Calu3 (cell line): Measurements from ENCODE around the gene IGHMBP2. TPM values are rescaled to one million over a fixed set of nuclear protein-coding genes. Genes with fewer than 3 reads are reported as not detected.

Source experiments
- BruUV-seq: library from RNA; stranded (reverse); fragments of 400-500 nt; replicated peaks from 2 replicates; lab custom pipeline; 2021; lab: Mats Ljungman, UMichigan
- CTCF ChIA-PET: fragments of 300-600 bp; sonication (Branson Sonifier 250); formaldehyde crosslinking; loops from one replicate; lab custom pipeline; 2022; ENCODE audit warnings: antibody characterized with exemption; lab: Charles Lee
- DNase-seq: peaks from one replicate; pipeline ENCODE4 v3.0.0; 2022
- H3K27ac Mint-ChIP-seq: one replicate; pipeline ENCODE4 v1.8.0; 2022; ENCODE audit warnings: mixed read lengths; ENCODE audit not compliant: unreplicated experiment
- H3K27me3 Mint-ChIP-seq: one replicate; pipeline ENCODE4 v1.8.0; 2022; ENCODE audit warnings: mixed read lengths; ENCODE audit not compliant: unreplicated experiment
- H3K36me3 Mint-ChIP-seq: one replicate; pipeline ENCODE4 v1.8.0; 2022; ENCODE audit warnings: mild to moderate bottlenecking, moderate library complexity, mixed read lengths; ENCODE audit not compliant: insufficient read depth, unreplicated experiment
- H3K4me1 Mint-ChIP-seq: one replicate; pipeline ENCODE4 v1.8.0; 2022; ENCODE audit warnings: mild to moderate bottlenecking, low read depth, mixed read lengths; ENCODE audit not compliant: unreplicated experiment
- H3K4me3 Mint-ChIP-seq: one replicate; pipeline ENCODE4 v1.8.0; 2022; ENCODE audit warnings: mild to moderate bottlenecking, low read depth, moderate library complexity, mixed read lengths; ENCODE audit not compliant: unreplicated experiment
- H3K9me3 Mint-ChIP-seq: one replicate; pipeline ENCODE4 v1.8.0; 2022; ENCODE audit warnings: low read depth, mixed read lengths; ENCODE audit not compliant: unreplicated experiment
- intact Hi-C: fragments of 100-400 bp; cut with micrococcal nuclease; formaldehyde crosslinking; loops from one replicate; pipeline ENCODE4 v1.10.0; 2022; ENCODE audit not compliant: unreplicated experiment
- total RNA-seq: library from RNA; stranded (reverse); gene quantifications from 2 replicates; pipeline ENCODE4 v1.2.3, GENCODE V29; 2022
- TF ChIP-seq, protein P1 (sequence below): fragments of 200-600 bp; IDR thresholded peaks from one replicate; pipeline ENCODE4 v1.8.0; 2022; ENCODE audit warnings: antibody characterized with exemption; ENCODE audit not compliant: unreplicated experiment

Gene IGHMBP2
- total RNA-seq, 1 experiment from 2014 or later = 32.4 TPM

DNA sequence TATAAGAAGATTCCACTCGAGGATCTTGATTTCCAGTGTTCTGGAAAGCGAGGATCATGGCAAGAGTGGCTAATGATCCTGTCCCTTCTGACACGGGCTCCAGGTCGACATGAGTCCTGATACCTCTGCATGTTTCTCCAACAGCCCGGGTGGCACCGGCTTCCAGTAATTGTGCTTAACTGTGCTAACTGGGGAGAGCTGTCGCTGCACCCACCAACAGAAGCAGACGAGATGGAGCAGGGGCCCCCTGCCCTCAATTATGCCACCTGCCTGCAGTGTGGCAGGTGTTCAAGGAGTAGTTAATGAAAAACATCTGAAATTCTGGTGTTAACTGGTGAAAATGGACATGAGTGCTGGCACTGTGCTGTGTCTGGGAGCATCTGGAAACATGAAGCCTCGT lies 6.2 kb upstream of the IGHMBP2 start:
- peaks cover 22% of the 10 kb centered on the region for H3K36me3 Mint-ChIP-seq
- H3K27ac Mint-ChIP-seq = no peak overlapping the region
- H3K9me3 Mint-ChIP-seq = no peaks in the 10 kb centered on the region
- H3K4me1 Mint-ChIP-seq = peaks cover 11% of the 10 kb centered on the region
- no peaks in the 10 kb centered on the region for H3K27me3 Mint-ChIP-seq
- TF ChIP-seq, protein P1, sequence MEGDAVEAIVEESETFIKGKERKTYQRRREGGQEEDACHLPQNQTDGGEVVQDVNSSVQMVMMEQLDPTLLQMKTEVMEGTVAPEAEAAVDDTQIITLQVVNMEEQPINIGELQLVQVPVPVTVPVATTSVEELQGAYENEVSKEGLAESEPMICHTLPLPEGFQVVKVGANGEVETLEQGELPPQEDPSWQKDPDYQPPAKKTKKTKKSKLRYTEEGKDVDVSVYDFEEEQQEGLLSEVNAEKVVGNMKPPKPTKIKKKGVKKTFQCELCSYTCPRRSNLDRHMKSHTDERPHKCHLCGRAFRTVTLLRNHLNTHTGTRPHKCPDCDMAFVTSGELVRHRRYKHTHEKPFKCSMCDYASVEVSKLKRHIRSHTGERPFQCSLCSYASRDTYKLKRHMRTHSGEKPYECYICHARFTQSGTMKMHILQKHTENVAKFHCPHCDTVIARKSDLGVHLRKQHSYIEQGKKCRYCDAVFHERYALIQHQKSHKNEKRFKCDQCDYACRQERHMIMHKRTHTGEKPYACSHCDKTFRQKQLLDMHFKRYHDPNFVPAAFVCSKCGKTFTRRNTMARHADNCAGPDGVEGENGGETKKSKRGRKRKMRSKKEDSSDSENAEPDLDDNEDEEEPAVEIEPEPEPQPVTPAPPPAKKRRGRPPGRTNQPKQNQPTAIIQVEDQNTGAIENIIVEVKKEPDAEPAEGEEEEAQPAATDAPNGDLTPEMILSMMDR = no peak
- DNase-seq = no peak
- intact Hi-C loops = no loop called here
- CTCF ChIA-PET = no interaction called here
- BruUV-seq = no TSS peak
- H3K4me3 Mint-ChIP-seq = no peak overlapping the region

DNA sequence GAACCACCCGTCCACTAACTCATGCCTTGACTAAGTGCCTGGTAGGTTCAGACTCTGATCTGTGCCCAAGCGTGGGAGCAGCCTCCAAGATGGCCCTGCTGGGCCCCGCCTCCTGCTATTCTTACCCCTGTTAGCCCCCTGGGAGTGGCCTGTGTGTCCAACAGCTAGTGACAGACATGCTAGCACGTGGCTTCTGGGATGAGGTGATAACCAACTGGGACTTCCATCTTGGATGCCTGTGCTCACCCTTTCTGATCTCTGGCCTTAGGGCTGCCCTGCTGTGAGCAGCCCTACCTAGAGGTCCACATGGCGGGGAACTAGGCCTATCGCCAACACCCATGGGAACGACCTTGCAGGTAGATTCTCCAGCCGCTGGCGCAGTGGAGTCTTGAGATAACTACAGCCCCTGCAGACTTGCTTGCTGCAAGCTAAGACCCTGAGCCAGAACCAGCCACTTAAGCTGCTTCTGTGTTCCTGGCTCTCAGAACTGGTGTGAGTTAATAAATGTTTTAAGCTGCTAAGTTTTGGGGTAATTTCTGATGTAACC lies 2.8 kb upstream of the IGHMBP2 start:
- no peaks in the 10 kb centered on the region for H3K9me3 Mint-ChIP-seq
- H3K36me3 Mint-ChIP-seq = peaks cover 35% of the 10 kb centered on the region
- H3K27ac Mint-ChIP-seq = no peak overlapping the region
- BruUV-seq = no TSS peak
- no peak for DNase-seq
- no peak overlapping the region for H3K4me3 Mint-ChIP-seq
- TF ChIP-seq, protein P1 = no peak
- intact Hi-C loops = no loop called here
- no peaks in the 10 kb centered on the region for H3K27me3 Mint-ChIP-seq
- peaks cover 33% of the 10 kb centered on the region for H3K4me1 Mint-ChIP-seq
- CTCF ChIA-PET = no interaction called here

DNA sequence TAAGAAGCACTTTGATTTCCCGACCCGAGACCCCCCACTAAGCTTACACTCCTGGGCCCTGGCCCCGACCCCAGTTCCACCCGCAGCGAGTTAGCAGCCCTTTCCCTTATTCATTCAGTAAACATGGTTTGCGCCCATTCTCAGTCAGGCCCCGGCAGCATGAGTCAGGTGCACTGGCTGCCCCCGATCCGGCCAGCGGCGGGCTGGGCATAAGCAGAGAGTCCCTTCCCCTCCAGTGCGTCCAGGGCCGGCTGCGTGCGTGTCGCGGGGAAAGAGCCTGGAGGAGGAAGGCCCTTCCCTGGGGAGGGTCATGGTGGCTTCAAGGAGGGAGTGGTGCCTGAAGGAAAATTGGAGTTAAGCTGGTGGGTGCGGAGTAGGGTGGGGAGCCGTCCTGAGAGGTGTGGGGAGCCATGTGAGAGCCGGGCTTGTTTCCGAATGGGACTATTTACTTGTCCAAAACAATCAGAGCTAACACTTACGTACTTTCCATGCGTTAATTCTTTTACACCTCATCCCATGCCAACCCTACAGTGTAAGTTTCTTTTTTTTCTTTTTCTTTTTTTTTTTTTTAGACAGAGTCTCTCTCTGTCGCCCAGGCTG lies 657 bp downstream of the IGHMBP2 start:
- CTCF ChIA-PET = interaction anchor here (1.0 kb wide), 1 partner anchor 140 kb away, joined by 4 read pairs; no protein-coding TSS in a partner anchor

DNA sequence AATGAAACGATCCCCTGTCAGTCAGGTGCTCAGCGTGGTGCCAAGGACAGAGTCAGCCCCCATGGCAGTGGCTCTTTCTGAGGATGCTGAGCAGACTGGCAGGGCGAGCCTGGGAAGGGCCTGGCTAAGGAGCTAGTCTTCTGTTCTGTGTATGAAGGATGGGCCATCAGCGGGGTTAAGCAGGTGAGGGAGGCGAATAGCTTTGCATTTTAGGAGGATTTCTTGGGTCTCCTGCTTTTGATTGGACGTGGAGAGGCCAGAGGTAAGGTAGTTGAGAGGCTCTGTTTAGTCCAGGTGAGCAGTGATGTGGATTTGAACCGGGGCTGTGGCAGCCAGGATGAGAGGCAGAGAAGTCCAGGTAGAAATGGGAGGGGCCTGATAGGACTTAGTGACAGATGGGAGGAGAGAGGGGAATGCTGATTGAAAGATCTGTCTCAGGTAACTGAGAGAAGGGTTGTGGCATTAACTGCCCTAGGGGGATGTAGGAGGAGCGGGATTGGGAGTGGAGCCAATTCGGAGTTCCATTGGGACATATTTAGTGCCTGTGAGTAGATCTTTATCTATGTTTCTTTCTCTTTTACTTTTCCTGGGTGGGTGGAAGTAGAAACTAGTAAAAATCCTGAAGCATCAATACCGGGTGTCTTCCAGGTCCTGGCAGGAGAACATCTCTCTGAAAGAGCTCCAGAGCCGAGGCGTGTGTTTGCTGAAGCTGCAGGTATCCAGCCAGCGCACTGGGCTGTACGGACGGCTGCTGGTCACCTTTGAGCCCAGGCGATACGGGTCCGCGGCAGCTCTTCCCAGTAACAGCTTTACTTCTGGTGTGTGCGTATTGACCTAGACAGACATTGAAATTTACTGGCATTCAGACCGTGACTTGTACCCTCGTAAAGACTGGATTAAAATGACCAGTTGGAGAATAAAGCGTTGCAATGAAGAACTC lies 2.0 kb downstream of the IGHMBP2 start:
- no peak for DNase-seq
- Mint-ChIP-seq H3K9me3 (no peaks in the 10 kb centered on the region), H3K4me3 (peak overlapping the region; percentile 100), H3K27me3 (no peaks in the 10 kb centered on the region), H3K4me1 (peaks cover 33% of the 10 kb centered on the region), H3K36me3 (peaks cover 31% of the 10 kb centered on the region), H3K27ac (no peak overlapping the region)
- no TSS peak for BruUV-seq
- intact Hi-C loops = no loop called here
- TF ChIP-seq, protein P1 = no peak
- CTCF ChIA-PET = no interaction called here

More for the DNA sequence above, 657 bp downstream of the IGHMBP2 start:
- Mint-ChIP-seq H3K4me3 (peak overlapping the region; percentile 100), H3K27ac (peak overlapping the region; percentile 97), H3K9me3 (no peaks in the 10 kb centered on the region), H3K4me1 (peaks cover 33% of the 10 kb centered on the region), H3K36me3 (peaks cover 32% of the 10 kb centered on the region), H3K27me3 (no peaks in the 10 kb centered on the region)
- TSS peak; percentile 46 for BruUV-seq
- intact Hi-C loops = no loop called here
- DNase-seq = peak; percentile 27
- TF ChIP-seq, protein P1 = no peak
